Measurements from ENCODE around the gene PIK3R3. TPM values are rescaled to one million over a fixed set of nuclear protein-coding genes. Genes with fewer than 3 reads are reported as not detected.

PIK3R3 gene
- total and polyA plus RNA-seq, 12 donors = 15.4 to 54.5 (median 34.0) TPM

DNA sequence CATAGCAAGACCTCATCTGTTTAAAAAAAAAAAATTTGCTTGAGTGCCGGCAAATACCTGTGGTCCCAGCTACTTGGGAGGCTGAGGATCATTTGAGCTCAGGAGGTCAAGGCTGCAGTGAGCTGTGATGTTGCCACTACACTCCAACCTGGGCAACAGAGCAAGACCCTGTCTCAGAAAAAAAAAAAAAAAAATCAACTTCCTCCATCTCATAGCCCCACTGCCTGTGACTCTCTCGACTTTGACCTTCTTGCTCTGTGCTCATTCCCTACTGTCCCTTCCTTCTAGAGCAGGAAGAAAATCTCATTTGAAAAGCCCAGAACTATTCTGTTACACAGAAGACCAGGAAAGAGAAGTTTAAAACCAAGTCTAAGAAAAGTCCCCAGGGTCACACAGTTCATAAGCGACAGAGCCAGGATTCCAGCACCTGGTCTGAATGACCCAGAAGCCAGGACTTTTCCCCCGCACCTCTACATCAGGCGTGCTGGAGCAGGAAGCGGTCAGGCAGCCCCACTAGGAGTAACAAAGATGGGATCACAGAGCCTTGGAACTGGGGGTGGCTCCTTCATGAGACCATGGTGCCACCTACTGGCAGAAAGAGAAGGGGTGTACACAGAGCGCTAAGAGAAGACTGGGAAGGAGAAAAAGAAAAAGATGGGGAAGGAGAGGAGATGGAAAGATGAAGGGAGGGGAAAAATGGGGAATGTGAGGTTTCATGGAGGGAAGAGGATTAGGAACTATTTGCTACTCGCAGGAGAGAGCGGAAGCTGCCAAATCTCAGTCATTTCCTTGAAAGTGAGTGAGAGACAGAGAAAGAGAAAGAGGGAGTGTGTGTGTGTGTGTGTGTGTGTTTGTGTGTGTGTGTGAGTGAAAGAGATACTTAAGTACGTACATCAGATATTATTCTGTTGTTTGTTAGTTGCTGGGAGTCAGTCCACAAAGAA lies 47.0 kb upstream of the PIK3R3 start:
- ATAC-seq (peak; percentile 72 to 92 (median 87)), DNase-seq (peak; percentile 59 to 88)
- H3K9me3 ChIP-seq = no peaks in the 10 kb centered on the region
- H3K36me3 ChIP-seq = no peaks in the 10 kb centered on the region
- H3K4me1 ChIP-seq = peaks cover 7 to 70% (median 42%) of the 10 kb centered on the region in 9 donors
- TF ChIP-seq CTCF (IDR thresholded peaks at IDR 0.05) = peak; percentile 85 to 95 (median 89)
- no peaks in the 10 kb centered on the region for H3K27me3 ChIP-seq
- peak overlapping the region in 2 of 10 donors; percentile 10 to 33 for H3K4me3 ChIP-seq
- peak overlapping the region in 8 of 10 donors; percentile 23 to 69 (median 56) for H3K27ac ChIP-seq
- intact Hi-C loops (cut with DNase I) = loop anchor here (1.0 to 10.0 kb wide), 8 partner anchors 43 to 295 kb away; no protein-coding TSS in a partner anchor
- 13 to 15% methylated on average over 10 of the region's 10 CpGs for WGBS, 2 donors

DNA sequence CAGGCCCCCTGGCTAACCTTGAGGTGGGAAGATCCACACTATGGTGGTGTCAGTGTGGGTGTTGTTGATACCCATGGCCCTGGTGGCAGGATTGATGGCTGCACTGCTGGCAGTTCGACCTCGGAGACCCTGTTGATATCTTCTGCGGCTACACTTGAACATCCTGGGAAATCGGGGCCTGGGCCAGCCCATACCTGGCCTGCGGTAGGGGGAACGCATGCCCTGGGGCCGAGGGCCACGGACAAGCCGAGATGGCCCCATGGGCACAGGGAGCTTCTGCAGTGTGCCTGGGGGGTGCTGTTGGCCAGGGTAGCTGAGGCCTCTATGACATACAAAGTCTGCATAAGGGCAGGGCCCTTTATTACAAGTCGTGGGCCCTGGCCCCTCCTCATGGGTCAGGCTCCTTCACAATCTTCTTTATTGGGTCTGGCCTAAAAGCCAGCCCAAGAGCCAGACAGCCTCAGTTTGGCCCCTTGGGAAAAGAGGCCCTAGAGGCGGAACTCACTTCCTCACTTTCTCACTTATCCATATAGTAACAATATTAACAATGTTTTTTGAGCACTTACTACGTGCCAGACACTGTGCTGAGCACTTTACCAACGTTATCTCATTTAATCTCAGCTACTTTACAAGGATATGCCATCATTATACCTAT lies 43.9 kb upstream of the PIK3R3 start, which contains the start of gene P3R3URF:
Gene P3R3URF (minus strand): TSS at position 278 of the 655 bp plus-strand sequence. CDS start 17 bp downstream, at position 261.
- Histone ChIP-seq H3K36me3 (no peaks in the 10 kb centered on the region), H3K4me1 (peaks cover 21 to 78% (median 52%) of the 10 kb centered on the region in 9 donors), H3K4me3 (no peak within 1 kb of the TSS), H3K27me3 (no peaks in the 10 kb centered on the region), H3K27ac (peak within 1 kb of the TSS in 9 of 10 donors; percentile 54 to 93 (median 79)), H3K9me3 (no peaks in the 10 kb centered on the region)
- 91 to 93% methylated on average over 13 of the region's 13 CpGs for WGBS, 2 donors
- DNase-seq = no peak
- ATAC-seq = no peak
- TF ChIP-seq CTCF (IDR thresholded peaks at IDR 0.05) = no peak
- intact Hi-C loops (cut with DNase I) = loop anchor here in 2 of 10 donors (5.0 to 10.0 kb wide), 2 partner anchors 62 to 84 kb away; no protein-coding TSS in a partner anchor

DNA sequence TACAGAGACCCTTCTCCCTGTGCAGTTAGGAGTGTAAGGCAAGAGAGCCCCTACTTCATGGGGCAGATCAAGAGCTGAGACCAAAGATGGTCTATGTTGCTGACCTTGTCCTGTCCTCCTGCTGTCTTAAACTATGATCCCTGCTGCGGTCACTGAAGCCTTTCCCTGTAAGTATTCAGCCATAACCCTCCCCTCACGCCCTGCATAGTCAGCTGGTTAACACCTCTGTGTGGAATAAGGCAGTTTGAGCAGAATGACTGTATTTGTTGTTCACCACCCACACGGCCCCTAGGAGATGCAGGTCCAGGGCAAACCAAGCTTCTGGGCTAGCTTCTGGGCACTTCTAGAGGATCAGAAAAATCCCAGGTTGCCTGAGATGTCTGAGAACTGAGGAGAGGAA lies 42.8 kb upstream of the PIK3R3 start:
- DNase-seq = no peak
- peaks cover 22 to 78% (median 59%) of the 10 kb centered on the region in 9 donors for H3K4me1 ChIP-seq
- TF ChIP-seq CTCF (IDR thresholded peaks at IDR 0.05) = no peak
- no peaks in the 10 kb centered on the region for H3K36me3 ChIP-seq
- no peaks in the 10 kb centered on the region for H3K27me3 ChIP-seq
- ATAC-seq = no peak
- 73 to 82% methylated on average over 3 of the region's 3 CpGs for WGBS, 2 donors
- intact Hi-C loops (cut with DNase I) = loop anchor here in 4 of 10 donors (2.0 to 10.0 kb wide), 3 partner anchors 42 to 83 kb away; partner anchors contain the start of gene PIK3R3 (in 3 of the 4)
- peak overlapping the region in 9 of 10 donors; percentile 54 to 93 (median 79) for H3K27ac ChIP-seq
- no peak overlapping the region for H3K4me3 ChIP-seq
- no peaks in the 10 kb centered on the region for H3K9me3 ChIP-seq

All from heart right ventricle (tissue), 16 donors.